CD4-positive, alpha-beta T cell treated with Interleukin-10 for 1 hour (primary cell): ENCODE data around the gene KCND1.

Experiments
- DNase-seq: peaks from one replicate; pipeline ENCODE4 v3.0.0-alpha.2; 2020

The KCND1 gene

GRCh38 chrX:48937054-48937907 is 34.4 kb downstream of the KCND1 start:
- peak; percentile 94 for DNase-seq

DNA sequence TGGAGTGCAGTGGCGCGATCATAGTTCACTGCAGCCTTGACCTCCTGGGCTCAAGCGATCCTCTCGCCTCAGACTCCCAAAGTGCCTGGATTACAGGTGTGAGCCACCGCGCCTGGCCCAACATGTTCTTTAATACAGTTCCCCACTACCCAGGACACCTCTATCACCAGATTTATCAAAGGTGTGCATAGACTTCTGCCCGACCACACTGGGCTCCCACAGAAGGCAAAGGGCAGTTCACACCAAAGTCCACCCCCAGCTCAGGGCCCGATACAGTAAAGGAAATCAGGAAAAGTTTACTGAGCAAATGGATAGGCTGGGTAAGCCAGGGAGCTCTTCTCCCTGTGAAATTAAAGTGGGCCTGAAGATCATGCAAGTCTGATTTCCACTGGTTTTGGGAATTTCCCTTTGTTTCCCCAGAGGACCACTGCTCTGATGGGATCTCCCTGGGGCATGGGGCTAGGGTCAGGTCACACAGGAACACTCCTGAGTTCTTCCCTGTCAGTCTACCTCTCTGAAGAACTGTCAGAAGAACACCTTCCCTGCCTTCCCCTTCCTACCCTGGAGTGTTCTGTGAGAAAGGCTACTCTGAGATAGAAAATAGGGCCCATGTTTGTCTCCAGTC is 35.1 kb downstream of the KCND1 start:
- DNase-seq, result peak; percentile 23

DNA sequence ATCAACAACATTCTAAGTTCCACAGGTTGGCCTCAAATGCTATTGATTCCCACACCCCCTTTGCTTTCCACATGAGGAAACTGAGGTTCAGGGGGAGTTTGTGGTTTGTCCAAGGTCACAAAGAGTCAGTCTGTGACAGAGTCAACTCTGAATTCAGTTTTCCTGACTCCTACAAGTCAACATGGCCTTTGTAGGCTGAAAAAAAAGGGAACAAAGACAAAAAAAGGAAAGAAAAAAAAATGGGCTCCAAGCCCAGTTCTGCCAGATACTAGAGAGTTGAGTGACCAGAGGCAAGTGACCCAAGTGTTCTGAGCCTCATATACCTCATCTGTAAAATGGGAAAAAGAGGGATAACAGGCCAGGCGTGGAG is 36.4 kb downstream of the KCND1 start:
- DNase-seq, result no peak

DNA sequence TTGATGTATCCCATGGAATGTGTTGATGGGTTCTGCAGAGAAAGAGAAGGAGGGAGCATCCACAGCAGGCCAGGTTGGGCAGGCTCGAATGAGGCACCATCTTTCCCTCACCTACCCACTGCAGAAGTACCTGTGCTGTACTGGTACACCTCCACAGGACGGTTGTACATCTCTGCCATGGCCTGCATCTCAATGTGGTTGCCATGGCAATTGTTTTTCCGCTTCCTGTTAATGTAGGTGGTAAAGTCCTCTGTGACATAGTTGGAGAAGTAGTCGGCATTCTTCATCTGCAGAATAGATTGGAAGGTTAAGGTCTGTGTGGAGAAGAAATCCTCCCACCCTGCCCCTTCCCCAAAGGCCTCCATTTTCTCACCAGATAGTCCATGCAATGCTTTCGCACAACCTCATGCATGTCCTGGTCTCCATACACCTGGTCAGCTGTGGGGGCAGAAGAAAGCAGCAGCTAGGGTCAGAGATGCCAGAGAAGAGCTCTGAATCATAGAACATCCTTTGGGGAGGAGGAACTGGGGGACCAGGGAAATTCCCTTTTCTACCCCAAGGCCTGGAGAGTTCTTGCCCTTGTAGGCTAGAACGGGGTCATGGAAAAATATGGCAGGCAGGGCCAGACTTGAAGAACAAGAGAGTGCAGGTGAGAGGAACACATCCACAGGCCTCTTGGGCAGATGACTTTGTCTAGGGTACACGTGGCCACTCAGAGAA is 36.9 kb downstream of the KCND1 start:
- peak; percentile 82 for DNase-seq

GRCh38 chrX:48933757-48934156 is 37.9 kb downstream of the KCND1 start:
- DNase-seq, result no peak

- DNase-seq, result no peak
Observed at GRCh38 chrX:48927736-48928382, 43.8 kb downstream of the KCND1 start.

DNA sequence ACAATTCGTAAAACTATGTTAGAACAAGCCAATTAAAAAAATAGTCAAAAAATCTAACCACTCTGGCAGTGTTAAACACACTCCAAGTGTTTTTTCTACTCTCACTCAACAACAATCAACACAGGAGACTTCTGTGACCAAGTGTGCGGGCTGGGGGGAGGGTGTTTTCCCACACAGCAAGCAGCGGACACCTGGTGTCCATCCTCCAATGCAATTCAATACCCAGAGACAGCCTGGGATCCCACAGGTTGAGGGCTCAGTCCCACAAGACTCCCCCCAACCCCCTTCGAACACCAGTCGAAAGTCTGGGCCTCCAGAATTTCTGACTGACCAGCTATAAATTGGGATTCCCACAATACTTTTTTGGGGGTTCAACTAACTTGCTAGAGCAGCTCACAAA is 44.5 kb downstream of the KCND1 start:
- DNase-seq, result no peak

GRCh38 chrX:48924270-48924669 is 47.4 kb downstream of the KCND1 start:
- no peak for DNase-seq

- no peak for DNase-seq
Observed at GRCh38 chrX:48923771-48924170, 47.9 kb downstream of the KCND1 start.

DNA sequence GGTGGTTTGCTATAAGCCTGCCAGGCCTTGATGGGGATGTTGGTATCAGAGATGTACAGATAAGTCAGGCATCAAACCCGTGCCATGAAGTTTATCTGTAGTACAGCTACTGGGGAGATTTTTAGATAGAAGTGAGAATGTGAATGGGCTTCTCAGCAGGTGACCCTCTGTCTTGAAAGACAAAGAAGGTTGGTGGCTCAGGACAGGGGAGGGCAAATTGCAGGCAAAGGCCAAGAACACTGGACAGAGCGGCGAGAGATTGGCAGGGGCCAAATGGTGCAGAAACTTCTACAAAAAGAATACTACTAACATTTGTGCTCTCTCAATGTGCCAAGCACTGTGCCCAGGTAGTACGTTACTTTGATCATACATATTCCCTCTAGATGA is 50.9 kb downstream of the KCND1 start:
- DNase-seq, result no peak

DNA sequence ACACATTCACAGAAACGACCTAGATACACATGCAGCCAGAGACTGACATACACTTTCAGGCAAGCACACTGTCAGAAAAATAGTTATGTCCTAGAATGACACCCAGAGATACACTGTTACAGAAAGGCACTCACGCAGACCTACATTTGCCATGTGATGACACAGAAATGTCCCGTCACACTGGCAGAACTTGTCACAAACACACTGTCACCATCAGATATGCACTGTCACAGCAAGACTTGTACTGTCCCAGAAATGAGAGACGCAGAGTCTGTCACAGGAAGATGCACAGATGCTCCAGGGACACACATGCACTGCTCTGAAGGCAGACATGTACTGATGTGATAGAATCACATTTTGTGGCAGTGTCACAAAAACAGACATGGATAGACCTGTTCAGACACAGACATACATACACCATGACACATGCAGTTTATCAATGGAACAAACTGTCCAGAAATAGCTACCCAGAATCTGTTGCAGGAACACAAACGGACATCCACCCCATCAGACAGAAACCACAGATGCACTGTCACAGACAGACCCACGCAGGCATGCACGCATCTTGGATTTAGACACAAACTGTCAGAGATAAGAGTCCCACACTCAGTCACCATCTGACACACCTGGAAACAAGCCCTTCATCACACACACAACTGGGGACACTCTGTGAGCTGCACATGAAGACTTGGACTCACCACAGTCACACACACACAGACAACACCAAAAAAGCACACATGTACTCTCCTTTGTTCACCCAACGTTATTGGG is 51.5 kb downstream of the KCND1 start:
- peak; percentile 65 for DNase-seq

GRCh38 chrX:48919360-48919841 is 52.2 kb downstream of the KCND1 start:
- DNase-seq, result peak; percentile 66

- DNase-seq, result peak; percentile 96
Observed at GRCh38 chrX:48918643-48919340, 52.9 kb downstream of the KCND1 start, which contains the start of gene PIM2. TSS of gene PIM2 (minus strand) at chrX:48919024. CDS start at chrX:48918834, 190 bp downstream.

GRCh38 chrX:48918301-48918642 is 53.4 kb downstream of the KCND1 start:
- DNase-seq, result peak; percentile 37

DNA sequence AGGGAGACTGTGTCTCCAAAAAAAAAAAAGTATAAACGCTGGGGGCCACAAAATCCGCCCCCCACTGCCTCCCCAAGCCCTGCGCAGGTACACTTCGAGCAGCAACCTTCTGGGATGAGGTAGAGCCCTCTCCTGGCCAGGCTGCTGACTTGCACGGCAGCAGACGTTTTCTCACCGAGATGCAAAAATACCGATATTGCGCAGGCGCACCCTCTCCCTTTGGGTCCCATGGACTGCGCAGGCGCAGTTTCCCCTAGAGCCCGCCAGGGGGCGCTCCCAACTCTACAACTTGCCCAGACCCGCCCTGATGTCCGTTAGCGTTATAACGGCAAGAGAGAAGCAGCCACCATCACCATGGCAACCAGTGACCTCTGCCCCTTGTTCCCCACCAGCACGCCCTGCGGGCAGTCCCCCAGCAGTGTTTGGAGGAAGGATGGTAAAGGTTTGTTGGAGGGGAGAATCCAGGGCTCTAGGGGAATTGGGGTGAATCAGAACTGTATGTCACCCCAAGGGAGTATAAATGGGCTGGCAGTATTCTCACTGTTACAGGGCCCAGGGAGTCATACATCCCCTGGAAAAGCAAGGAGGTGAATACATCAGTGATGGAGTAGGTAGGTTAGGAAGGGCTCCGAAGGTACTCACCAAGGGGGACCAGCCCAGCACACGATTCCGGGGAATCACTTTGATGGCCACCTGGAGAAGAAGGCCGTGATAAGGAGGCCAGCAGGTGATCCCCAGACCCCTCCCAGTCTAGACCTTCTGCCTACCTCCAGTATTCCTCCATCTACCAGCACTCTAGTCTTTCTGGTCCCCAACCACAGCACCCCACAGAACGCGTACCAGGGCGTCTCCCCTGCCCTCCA is 54.3 kb downstream of the KCND1 start:
- peak; percentile 93 for DNase-seq

DNA sequence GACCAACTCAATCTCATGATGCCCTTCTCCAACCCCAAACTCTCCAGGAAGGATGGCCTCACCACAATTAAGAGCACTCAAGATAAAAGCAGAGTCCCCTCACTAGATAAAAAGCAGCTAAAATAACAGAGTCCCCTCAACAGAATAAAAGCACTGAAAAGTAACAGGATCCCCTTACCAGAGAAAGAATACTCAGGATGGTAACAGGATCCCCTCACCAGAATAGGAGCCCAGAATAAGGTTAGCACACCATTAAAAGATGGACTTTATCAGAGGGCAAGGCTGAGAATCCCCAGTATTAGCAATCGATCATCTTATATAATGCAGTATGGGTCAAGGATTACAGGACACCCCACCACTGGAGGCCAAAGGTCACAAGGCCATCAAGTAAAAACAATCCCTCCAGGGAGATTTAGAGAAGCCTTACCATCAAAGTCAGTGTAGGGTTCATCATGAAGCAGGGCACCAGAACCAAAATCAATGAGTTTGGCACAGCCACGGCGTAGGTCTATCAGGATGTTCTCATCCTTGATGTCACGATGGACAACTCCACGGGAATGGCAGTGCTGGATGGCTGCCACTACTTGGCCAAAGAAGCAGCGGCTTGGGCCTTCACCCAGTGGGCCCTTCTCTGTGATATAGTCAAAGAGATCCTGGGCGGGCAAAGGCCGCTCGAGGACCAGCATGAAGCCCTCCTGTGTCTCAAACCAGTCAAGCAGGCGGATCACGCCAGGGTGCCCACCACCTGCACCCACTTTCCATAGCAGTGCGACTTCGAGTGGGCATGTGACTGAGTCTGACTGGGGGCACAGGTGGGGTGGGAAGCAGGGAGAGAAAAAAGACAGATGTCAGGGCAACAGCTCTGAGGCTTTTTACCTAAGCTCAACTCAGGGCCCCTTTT is 56.8 kb downstream of the KCND1 start:
- peak; percentile 22 for DNase-seq

- DNase-seq, result peak; percentile 29
Observed at GRCh38 chrX:48913605-48914366, 57.9 kb downstream of the KCND1 start.

- peak; percentile 90 for DNase-seq
Observed at GRCh38 chrX:48911412-48912182, 60.0 kb downstream of the KCND1 start, which contains the start of gene SLC35A2. TSS of gene SLC35A2 (minus strand) at chrX:48911646. CDS start at chrX:48911636, 10 bp downstream.
